ENCODE results near the gene ADAMTS17. TPM values are rescaled to one million over a fixed set of nuclear protein-coding genes. Genes with fewer than 3 reads are reported as not detected.

Gene ADAMTS17
- polyA plus RNA-seq, 2 of the 4 experiments (the other 2 are of a cell fraction), result 0.05 TPM; not detected in 1

GRCh38 chr15:100120111-100120510 lies 221.7 kb downstream of the ADAMTS17 start:
- CTCF ChIA-PET, result no interaction called here
- 0% methylated on average over 1 of the region's 1 CpG for WGBS (ENCODE audit: missing lambda C conversion rate)
- Histone ChIP-seq H3K4me2 (no peak overlapping the region), H3K4me1 (no peaks in the 10 kb centered on the region), H3K9me3 (peaks cover 14% of the 10 kb centered on the region), H3K27ac (no peak overlapping the region), H3K4me3 (no peak overlapping the region)
- DNase-seq (ENCODE audit: low read depth in 1 of 2, low spot score in 1 of 2) (no peak), FAIRE-seq (peak; percentile 7), ATAC-seq (no peak)
- POLR2A ChIA-PET, result no interaction called here
- TF ChIP-seq ZFP36 (IDR thresholded peaks at IDR 0.05; ENCODE audit: borderline replicate concordance, partially characterized antibody), result no peak
- no peak for TF ChIP-seq CHD2 (IDR thresholded peaks at IDR 0.05; ENCODE audit: low read length, partially characterized antibody)
- no peak for TF ChIP-seq EHMT2 (IDR thresholded peaks at IDR 0.05; ENCODE audit: low read depth)
- no peak for TF ChIP-seq MYC (IDR thresholded peaks at IDR 0.05; ENCODE audit: borderline replicate concordance, low read length)
- TF ChIP-seq ELK1 (IDR thresholded peaks at IDR 0.05; ENCODE audit: low read depth, low read length), result no peak

- H3K4me2 ChIP-seq, result no peak overlapping the region
- DNase-seq (ENCODE audit: low read depth in 1 of 2, low spot score in 1 of 2) (no peak), FAIRE-seq (no peak), ATAC-seq (no peak)
- WGBS (ENCODE audit: missing lambda C conversion rate), result 6% methylated on average over 9 of the region's 9 CpGs
- no peak overlapping the region for H3K4me3 ChIP-seq
- CTCF ChIA-PET, result interaction anchor here (0.5 kb wide), 1 partner anchor 118 kb away, joined by 3 read pairs; no protein-coding TSS in a partner anchor
- peaks cover 14% of the 10 kb centered on the region for H3K9me3 ChIP-seq
- no peak overlapping the region for H3K27ac ChIP-seq
- POLR2A ChIA-PET, result no interaction called here
- TF ChIP-seq HDAC2 (IDR thresholded peaks at IDR 0.05) (no peak), FOSL2 (IDR thresholded peaks at IDR 0.05) (no peak), FOSL2 (CRISPR knock-in tag; IDR thresholded peaks at IDR 0.05) (no peak), FOSB (CRISPR knock-in tag; IDR thresholded peaks at IDR 0.05) (no peak), CBX8 (IDR thresholded peaks at IDR 0.05) (no peak), POLR2A (IDR thresholded peaks at IDR 0.05; ENCODE audit: low read length) (no peak), FOXS1 (CRISPR knock-in tag; IDR thresholded peaks at IDR 0.05) (no peak), GATA3 (IDR thresholded peaks at IDR 0.05; ENCODE audit: borderline replicate concordance) (no peak), EHF (CRISPR knock-in tag; IDR thresholded peaks at IDR 0.05) (no peak), CTCF (IDR thresholded peaks at IDR 0.05) (no peak), ZNF302 (CRISPR knock-in tag; IDR thresholded peaks at IDR 0.05) (no peak), CEBPB (IDR thresholded peaks at IDR 0.05) (no peak)
- H3K4me1 ChIP-seq, result no peaks in the 10 kb centered on the region
Measured at GRCh38 chr15:100118546-100118945, 223.2 kb downstream of the ADAMTS17 start.

- no peak for ATAC-seq
- H3K4me1 ChIP-seq, result no peaks in the 10 kb centered on the region; the same call in 2 of the 3 replicates
- no peak for DNase-seq (ENCODE audit: low read depth in 1 of 2, low spot score in 1 of 2)
- no peak overlapping the region for H3K27ac ChIP-seq
- H3K4me3 ChIP-seq, result no peak overlapping the region
- POLR2A ChIA-PET, result no interaction called here
- no peak for FAIRE-seq
- H3K4me2 ChIP-seq, result no peak overlapping the region
- WGBS (ENCODE audit: missing lambda C conversion rate), result 45% methylated on average over 17 of the region's 17 CpGs
- CTCF ChIA-PET, result interaction anchor here (1.0 to 2.2 kb wide), 4 partner anchors 9 to 26 kb away, joined by 3 to 10 read pairs (median 3); no protein-coding TSS in a partner anchor
- peaks cover 6% of the 10 kb centered on the region; the same call in 2 of the 3 replicates for H3K9me3 ChIP-seq
- TF ChIP-seq MAZ (IDR thresholded peaks at IDR 0.05; ENCODE audit: borderline replicate concordance, low read depth, low read length) (no peak), NFE2L2 (conservative IDR thresholded peaks at IDR 0.05; ENCODE audit: low read length) (no peak), E2F6 (IDR thresholded peaks at IDR 0.05; ENCODE audit: borderline replicate concordance, low read depth) (no peak), TP53 (CRISPR knock-in tag; IDR thresholded peaks at IDR 0.05) (no peak), EHMT2 (IDR thresholded peaks at IDR 0.05; ENCODE audit: low read depth) (no peak), ELK1 (IDR thresholded peaks at IDR 0.05; ENCODE audit: low read depth, low read length) (no peak), RARB (CRISPR knock-in tag; IDR thresholded peaks at IDR 0.05) (no peak), ZSCAN20 (CRISPR knock-in tag; IDR thresholded peaks at IDR 0.05) (no peak), RCOR1 (IDR thresholded peaks at IDR 0.05; ENCODE audit: low read depth, low read length) (no peak), HEYL (CRISPR knock-in tag; IDR thresholded peaks at IDR 0.05) (no peak), REST (IDR thresholded peaks at IDR 0.05) (no peak), CBX8 (IDR thresholded peaks at IDR 0.05) (no peak), CBX2 (IDR thresholded peaks at IDR 0.05; ENCODE audit: borderline replicate concordance, low read depth) (no peak)
Measured at GRCh38 chr15:100116416-100117190, 225.2 kb downstream of the ADAMTS17 start.

Measured in A549 (cell line).